ENCODE results near the gene GALNT14.

DNA sequence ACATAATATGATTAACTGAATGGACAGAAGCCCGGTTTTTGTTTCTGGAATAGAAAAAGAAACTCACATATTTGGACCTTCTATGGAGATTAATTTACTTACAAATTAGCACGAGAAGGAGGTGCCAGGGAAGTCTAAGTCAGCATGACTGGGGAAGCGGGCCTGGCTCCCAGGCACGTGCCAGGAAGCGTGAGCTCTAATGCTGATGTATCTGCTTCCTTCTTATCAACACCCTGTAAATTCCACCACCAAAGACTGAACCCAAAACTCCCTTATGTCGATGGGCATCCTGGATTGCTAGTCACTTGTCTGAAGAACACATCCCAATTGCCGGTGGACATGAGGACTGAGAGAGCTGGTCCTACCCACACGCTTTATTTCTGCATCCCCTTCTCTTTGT lies 134.5 kb downstream of the GALNT14 start:
- no peak for TF ChIP-seq PKNOX1 (IDR thresholded peaks at IDR 0.05)
- TF ChIP-seq TAF1 (IDR thresholded peaks at IDR 0.05; ENCODE audit: borderline replicate concordance, low read depth, low read length): no peak
- no peak for TF ChIP-seq ZNF217 (IDR thresholded peaks at IDR 0.05)
- no peak for TF ChIP-seq CTCF (IDR thresholded peaks at IDR 0.05 in 2 of 3, conservative IDR thresholded peaks at IDR 0.05 in 1 of 3; ENCODE audit: control insufficient read depth in 2 of 3, extremely low read depth in 1 of 3, insufficient read depth in 1 of 3, low read depth in 3 of 3, low read length in 3 of 3)
- no peak for TF ChIP-seq HDGF (IDR thresholded peaks at IDR 0.05)
- TF ChIP-seq, protein P1, sequence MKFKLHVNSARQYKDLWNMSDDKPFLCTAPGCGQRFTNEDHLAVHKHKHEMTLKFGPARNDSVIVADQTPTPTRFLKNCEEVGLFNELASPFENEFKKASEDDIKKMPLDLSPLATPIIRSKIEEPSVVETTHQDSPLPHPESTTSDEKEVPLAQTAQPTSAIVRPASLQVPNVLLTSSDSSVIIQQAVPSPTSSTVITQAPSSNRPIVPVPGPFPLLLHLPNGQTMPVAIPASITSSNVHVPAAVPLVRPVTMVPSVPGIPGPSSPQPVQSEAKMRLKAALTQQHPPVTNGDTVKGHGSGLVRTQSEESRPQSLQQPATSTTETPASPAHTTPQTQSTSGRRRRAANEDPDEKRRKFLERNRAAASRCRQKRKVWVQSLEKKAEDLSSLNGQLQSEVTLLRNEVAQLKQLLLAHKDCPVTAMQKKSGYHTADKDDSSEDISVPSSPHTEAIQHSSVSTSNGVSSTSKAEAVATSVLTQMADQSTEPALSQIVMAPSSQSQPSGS (IDR thresholded peaks at IDR 0.05; ENCODE audit: low read length): no peak
- no peak for TF ChIP-seq HDAC2 (IDR thresholded peaks at IDR 0.05)
- TF ChIP-seq BRCA1 (IDR thresholded peaks at IDR 0.05; ENCODE audit: low read depth, low read length): no peak
- TF ChIP-seq EP300 (IDR thresholded peaks at IDR 0.05; ENCODE audit: borderline replicate concordance in 1 of 2, control insufficient read depth in 1 of 2, low read depth in 2 of 2, low read length in 2 of 2): no peak
